Activated CD8-positive, alpha-beta memory T cell treated with anti-CD3 and anti-CD28 coated beads for 48 hours (primary cell): ENCODE measurements around the gene OR51T1.

ENCODE experiments used
- DNase-seq, 3 experiments: peaks; one replicate each; pipeline ENCODE4 v3.0.0-alpha.2; 2020; ENCODE audit warnings: low read depth in 2 of 3, low spot score in 2 of 3

The OR51T1 gene

DNA sequence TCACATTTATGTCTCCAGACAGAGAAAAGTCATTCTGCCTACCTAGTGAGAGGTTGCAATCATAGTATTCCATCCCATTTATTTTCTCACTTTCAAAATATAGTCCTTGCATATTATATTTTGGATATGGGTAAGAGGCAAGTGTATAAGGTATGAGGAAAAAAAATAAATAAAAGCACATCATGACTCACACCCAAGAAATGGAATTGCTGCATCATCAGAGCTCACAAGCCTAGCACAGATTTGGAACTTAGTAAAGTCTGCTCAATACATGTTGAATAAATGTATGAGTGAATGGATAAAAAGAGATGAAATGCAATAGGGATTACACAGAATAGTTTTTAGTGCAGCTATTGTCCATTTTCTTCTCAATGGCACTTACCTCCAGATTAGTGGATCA lies 44.9 kb downstream of the OR51T1 start:
- no peak for DNase-seq
